ENCODE measurements around the gene HES2.
A peak's percentile ranks its signal among the peaks of the same experiment; 100 is the strongest.
"Not testable (repeated sequence)": the region's sequence is repeated elsewhere in the genome, so short reads cannot be mapped to it uniquely, and the experiment has no call there.

Gene HES2

GRCh38 chr1:6416295-6416656, 3.4 kb downstream of the HES2 start:
- no peak for DNase-seq

- no peak for DNase-seq
Observed at GRCh38 chr1:6414881-6415626, 4.7 kb downstream of the HES2 start.

- no peak for DNase-seq
Observed at GRCh38 chr1:6414443-6414844, 5.3 kb downstream of the HES2 start.

GRCh38 chr1:6412896-6413295, 6.8 kb downstream of the HES2 start:
- DNase-seq, result no peak

- no peak for DNase-seq
Observed at GRCh38 chr1:6410248-6410893, 9.3 kb downstream of the HES2 start.

GRCh38 chr1:6409733-6410132, 10.0 kb downstream of the HES2 start:
- no peak for DNase-seq

- DNase-seq, result no peak
Observed at GRCh38 chr1:6409053-6409452, 10.7 kb downstream of the HES2 start.

GRCh38 chr1:6408023-6408422, 11.7 kb downstream of the HES2 start:
- DNase-seq, result no peak

GRCh38 chr1:6401673-6402072, 18.0 kb downstream of the HES2 start:
- DNase-seq, result no peak

- DNase-seq, result no peak
Observed at GRCh38 chr1:6399294-6399693, 20.4 kb downstream of the HES2 start.

GRCh38 chr1:6397844-6398441, 21.8 kb downstream of the HES2 start:
- DNase-seq, result no peak

GRCh38 chr1:6396998-6397397, 22.7 kb downstream of the HES2 start:
- DNase-seq, result no peak

- not testable (repeated sequence) for DNase-seq
Observed at GRCh38 chr1:6395781-6396244, 23.9 kb downstream of the HES2 start.

GRCh38 chr1:6395130-6395529, 24.6 kb downstream of the HES2 start:
- DNase-seq, result not testable (repeated sequence)

GRCh38 chr1:6393400-6394187, 26.1 kb downstream of the HES2 start, which contains the start of gene ACOT7:
ACOT7 (minus strand) TSS chr1:6393767; CDS start chr1:6393399, 368 bp downstream.
- DNase-seq, result peak; percentile 80 to 91 (median 88)

GRCh38 chr1:6392809-6393399, 26.8 kb downstream of the HES2 start:
- no peak for DNase-seq

- peak in 1 of 5 donors; percentile 17 for DNase-seq
Observed at GRCh38 chr1:6391951-6392808, 27.5 kb downstream of the HES2 start.

- no peak for DNase-seq
Observed at GRCh38 chr1:6389971-6390370, 29.7 kb downstream of the HES2 start.

- DNase-seq, result no peak
Observed at GRCh38 chr1:6386371-6386949, 33.3 kb downstream of the HES2 start.

GRCh38 chr1:6385488-6386191, 34.1 kb downstream of the HES2 start:
- DNase-seq, result no peak

- no peak for DNase-seq
Observed at GRCh38 chr1:6384962-6385361, 34.8 kb downstream of the HES2 start.
